Mesothelial cell of epicardium (in vitro differentiated cells): Measurements from ENCODE around the gene RASA2. TPM values are rescaled to one million over a fixed set of nuclear protein-coding genes. Genes with fewer than 3 reads are reported as not detected.

Experiments
- DNase-seq, 2 experiments: peaks; one replicate each; pipeline ENCODE4 v3.0.0; 2021; ENCODE audit warnings: low spot score in 2 of 2; ENCODE audit not compliant: unreplicated experiment in 2 of 2
- H3K27ac Mint-ChIP-seq: 2 replicates; pipeline ENCODE4 v1.8.0; 2021; ENCODE audit warnings: mixed read lengths
- H3K27me3 Mint-ChIP-seq: 2 replicates; pipeline ENCODE4 v1.8.0; 2021; ENCODE audit warnings: low read depth, mixed read lengths
- H3K36me3 Mint-ChIP-seq: 2 replicates; pipeline ENCODE4 v1.8.0; 2021; ENCODE audit warnings: mixed read lengths
- H3K4me1 Mint-ChIP-seq: 2 replicates; pipeline ENCODE4 v1.8.0; 2021; ENCODE audit warnings: mixed read lengths
- H3K4me3 Mint-ChIP-seq: 2 replicates; pipeline ENCODE4 v1.8.0; 2021; ENCODE audit warnings: mild to moderate bottlenecking, moderate library complexity, mixed read lengths
- H3K9me3 Mint-ChIP-seq: 2 replicates; pipeline ENCODE4 v1.8.0; 2021; ENCODE audit warnings: mixed read lengths
- CTCF ChIP-seq: fragments of 200-600 bp; sonication (generic); IDR thresholded peaks from one replicate; pipeline ENCODE4 v1.5.0; 2021; ENCODE audit warnings: antibody characterized with exemption; ENCODE audit not compliant: unreplicated experiment
- total RNA-seq: library from RNA; stranded (reverse); gene quantifications from 3 replicates; pipeline ENCODE4 v1.2.1, GENCODE V29; 2021

The RASA2 gene
- total RNA-seq, 1 donor from 2014 or later, result 14.5 TPM

GRCh38 chr3:141459008-141459407, 27.8 kb upstream of the RASA2 start:
- H3K4me3 Mint-ChIP-seq, result no peak overlapping the region
- no peak overlapping the region for H3K27ac Mint-ChIP-seq
- no peak for TF ChIP-seq CTCF
- H3K27me3 Mint-ChIP-seq, result no peaks in the 10 kb centered on the region
- no peaks in the 10 kb centered on the region for H3K9me3 Mint-ChIP-seq
- H3K36me3 Mint-ChIP-seq, result no peaks in the 10 kb centered on the region
- no peak for DNase-seq
- H3K4me1 Mint-ChIP-seq, result peaks cover 24% of the 10 kb centered on the region

DNA sequence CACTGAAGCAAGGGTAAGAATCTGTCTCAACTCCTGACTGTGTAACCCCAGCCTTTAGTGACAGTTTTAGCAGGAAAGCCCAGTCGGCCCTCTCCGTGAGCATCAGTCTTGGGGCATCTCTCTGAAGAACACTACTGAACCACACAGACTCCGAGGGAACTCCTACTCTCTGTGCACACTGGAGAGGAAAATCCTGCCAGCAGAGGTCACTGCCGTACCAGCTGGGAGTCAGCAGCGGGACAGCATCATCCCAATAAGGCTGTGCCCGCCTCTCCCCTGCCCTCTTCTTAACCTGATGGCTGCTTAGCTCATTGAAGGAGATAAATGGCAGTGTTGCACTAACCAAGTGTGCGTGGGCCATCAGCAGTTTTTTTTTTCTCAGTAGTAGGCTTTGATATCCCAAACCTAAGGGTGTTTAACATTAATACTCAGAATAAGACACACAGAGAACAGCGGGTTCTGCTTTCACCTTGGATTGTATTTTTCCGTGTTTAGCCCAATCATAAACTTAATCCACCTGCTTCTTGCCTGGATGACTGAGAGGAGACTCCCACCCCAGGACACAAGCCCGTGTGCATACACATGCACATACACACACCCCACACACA, 26.6 kb upstream of the RASA2 start:
- no peak overlapping the region for H3K27ac Mint-ChIP-seq
- H3K36me3 Mint-ChIP-seq, result no peaks in the 10 kb centered on the region
- peak; percentile 67 for TF ChIP-seq CTCF
- peaks cover 3% of the 10 kb centered on the region for H3K9me3 Mint-ChIP-seq
- H3K27me3 Mint-ChIP-seq, result no peaks in the 10 kb centered on the region
- H3K4me1 Mint-ChIP-seq, result peaks cover 14% of the 10 kb centered on the region
- DNase-seq, result peak; percentile 69 to 88
- H3K4me3 Mint-ChIP-seq, result no peak overlapping the region

DNA sequence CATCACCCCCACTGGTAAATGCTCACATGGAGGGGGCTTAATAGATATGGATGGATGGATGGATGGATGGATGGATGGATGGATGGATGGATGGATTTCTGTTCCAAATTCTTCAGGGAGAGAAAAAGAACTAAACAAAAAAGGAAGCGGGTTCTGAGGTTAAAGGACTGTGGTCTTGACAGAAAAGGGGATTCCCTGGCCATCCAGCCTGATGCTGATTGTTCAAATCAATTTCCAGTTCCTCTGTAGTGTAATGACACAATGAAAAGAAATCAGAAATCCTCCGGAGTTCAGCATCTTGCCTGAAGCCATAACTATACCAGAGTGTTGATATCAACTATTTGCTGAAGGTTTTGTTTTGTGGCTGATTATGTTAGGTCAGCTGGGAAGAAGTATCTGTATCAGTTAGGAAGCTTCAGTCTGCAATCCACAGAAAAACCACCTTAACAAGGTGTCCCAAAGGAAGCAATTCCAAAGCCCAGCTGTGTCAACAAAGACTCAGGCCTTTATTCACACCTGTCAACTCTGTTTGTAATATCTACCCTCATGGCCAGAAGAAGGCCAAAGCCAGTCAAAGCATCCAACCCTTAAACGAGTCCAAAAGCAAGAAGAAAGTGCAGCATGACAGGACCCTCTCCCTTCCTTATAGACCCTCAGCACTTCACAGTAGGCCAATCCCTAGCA, 24.5 kb upstream of the RASA2 start:
- no peak for TF ChIP-seq CTCF

GRCh38 chr3:141465221-141465620, 21.6 kb upstream of the RASA2 start:
- Mint-ChIP-seq H3K9me3 (peaks cover 15% of the 10 kb centered on the region), H3K4me3 (no peak overlapping the region), H3K4me1 (peaks cover 1% of the 10 kb centered on the region), H3K27ac (no peak overlapping the region), H3K27me3 (no peaks in the 10 kb centered on the region), H3K36me3 (no peaks in the 10 kb centered on the region)
- no peak for DNase-seq
- TF ChIP-seq CTCF, result no peak

More for the DNA sequence above, 24.5 kb upstream of the RASA2 start:
- no peak overlapping the region for H3K4me3 Mint-ChIP-seq
- no peaks in the 10 kb centered on the region for H3K36me3 Mint-ChIP-seq
- peaks cover 3% of the 10 kb centered on the region for H3K9me3 Mint-ChIP-seq
- peaks cover 1% of the 10 kb centered on the region for H3K4me1 Mint-ChIP-seq
- H3K27me3 Mint-ChIP-seq, result no peaks in the 10 kb centered on the region
- no peak overlapping the region for H3K27ac Mint-ChIP-seq
- no peak for DNase-seq

DNA sequence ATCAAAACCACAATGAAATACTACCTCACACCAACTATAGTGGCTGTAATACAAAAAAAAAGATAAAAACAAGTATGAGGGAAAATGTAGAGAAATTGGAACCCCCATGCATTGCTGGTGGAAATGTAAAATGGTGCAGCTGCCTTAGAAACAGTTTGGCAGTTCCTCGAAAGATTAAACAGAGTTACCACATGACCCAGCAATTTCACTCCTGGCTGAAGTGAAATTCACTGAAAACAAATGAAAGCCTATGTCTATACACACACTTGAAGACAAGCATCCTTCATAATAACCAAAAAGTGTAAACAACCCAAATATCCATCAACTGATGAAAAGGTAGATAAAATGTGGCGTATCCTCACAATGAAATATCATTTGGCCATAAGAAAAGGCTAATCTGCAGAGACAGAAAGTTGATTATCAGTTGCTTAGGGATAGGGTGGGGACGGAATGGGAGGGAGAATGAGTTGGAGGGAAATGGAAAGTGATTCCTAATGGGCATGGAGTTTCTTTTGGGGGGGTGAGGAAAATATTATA, 20.1 kb upstream of the RASA2 start:
- H3K4me1 Mint-ChIP-seq, result peaks cover 1% of the 10 kb centered on the region
- TF ChIP-seq CTCF, result no peak
- H3K9me3 Mint-ChIP-seq, result peaks cover 18% of the 10 kb centered on the region
- no peak overlapping the region for H3K4me3 Mint-ChIP-seq
- no peaks in the 10 kb centered on the region for H3K27me3 Mint-ChIP-seq
- DNase-seq, result no peak
- no peaks in the 10 kb centered on the region for H3K36me3 Mint-ChIP-seq
- H3K27ac Mint-ChIP-seq, result no peak overlapping the region
